ENCODE measurements around the gene HNRNPU.

- TF ChIP-seq HDAC2 (CRISPR knock-in tag; IDR thresholded peaks at IDR 0.05): no peak
- no peak for TF ChIP-seq JUND (CRISPR knock-in tag; IDR thresholded peaks at IDR 0.05)
- peak; percentile 76 for TF ChIP-seq RBM22 (optimal IDR thresholded peaks at IDR 0.05; ENCODE audit: low read length)
- TF ChIP-seq CREB3 (CRISPR knock-in tag; IDR thresholded peaks at IDR 0.05): no peak
- TF ChIP-seq RARA (CRISPR knock-in tag; IDR thresholded peaks at IDR 0.05): no peak
- no peak for TF ChIP-seq DNMT1 (CRISPR knock-in tag; IDR thresholded peaks at IDR 0.05)
- no peak for TF ChIP-seq JUN (CRISPR knock-in tag; IDR thresholded peaks at IDR 0.05)
Measured at GRCh38 chr1:244843148-244843978, 21.0 kb downstream of the HNRNPU start.

Data from HepG2 (cell line).